WTC11 (cell line): Measurements from ENCODE around the gene DISC1. TPM values are rescaled to one million over a fixed set of nuclear protein-coding genes. Genes with fewer than 3 reads are reported as not detected.

Experiments
- ATAC-seq: fragments of 200-7000 bp; cut with Tn5 transposase; 2 replicates; pipeline ENCODE4 v1.10.0; 2021; ENCODE audit warnings: mild to moderate bottlenecking, moderate library complexity
- CTCF ChIA-PET: fragments of 300-600 bp; sonication (Branson Sonifier 250); formaldehyde crosslinking; loops from one replicate; lab custom pipeline; 2021; ENCODE audit warnings: antibody characterized with exemption; lab: Charles Lee
- POLR2A ChIA-PET: fragments of 350-600 bp; sonication (Branson Sonifier 250); formaldehyde crosslinking; loops from one replicate; lab custom pipeline; 2021; ENCODE audit warnings: antibody characterized with exemption; lab: Charles Lee
- DNase-seq: peaks from one replicate; pipeline ENCODE4 v3.0.0; 2021; ENCODE audit warnings: low spot score
- H3K27ac Mint-ChIP-seq: 2 replicates; pipeline ENCODE4 v1.8.0; 2021; ENCODE audit warnings: mixed read lengths
- H3K27me3 Mint-ChIP-seq: 2 replicates; pipeline ENCODE4 v1.8.0; 2021; ENCODE audit warnings: low read depth, mild to moderate bottlenecking, moderate library complexity, mixed read lengths
- H3K36me3 Mint-ChIP-seq: 2 replicates; pipeline ENCODE4 v1.8.0; 2021; ENCODE audit warnings: mixed read lengths
- H3K4me1 Mint-ChIP-seq: 2 replicates; pipeline ENCODE4 v1.8.0; 2022; ENCODE audit warnings: mixed read lengths
- H3K4me3 Mint-ChIP-seq: 2 replicates; pipeline ENCODE4 v1.8.0; 2021; ENCODE audit warnings: mild to moderate bottlenecking, moderate library complexity, mixed read lengths
- H3K9me3 Mint-ChIP-seq: 2 replicates; pipeline ENCODE4 v1.8.0; 2021; ENCODE audit warnings: mixed read lengths
- ELF4 ChIP-seq: sonication (generic); formaldehyde crosslinking; IDR thresholded peaks from 2 replicates; pipeline ENCODE4 v1.8.1; 2022; ENCODE audit warnings: low read depth, mild to moderate bottlenecking, moderate library complexity, missing genetic modification reagents
- ESRRA ChIP-seq: sonication (generic); formaldehyde crosslinking; IDR thresholded peaks from 2 replicates; pipeline ENCODE4 v1.8.1; 2022; ENCODE audit warnings: mild to moderate bottlenecking, missing genetic modification reagents, borderline replicate concordance
- KAT7 ChIP-seq: sonication (generic); formaldehyde crosslinking; IDR thresholded peaks from 2 replicates; pipeline ENCODE4 v1.8.1; 2023; ENCODE audit warnings: missing genetic modification reagents, mild to moderate bottlenecking, borderline replicate concordance
- SMAD3 ChIP-seq: sonication (generic); formaldehyde crosslinking; IDR thresholded peaks from 2 replicates; pipeline ENCODE4 v1.8.0; 2022; ENCODE audit warnings: missing genetic modification reagents, mild to moderate bottlenecking, borderline replicate concordance
- TEAD1 ChIP-seq: sonication (generic); formaldehyde crosslinking; IDR thresholded peaks from 2 replicates; pipeline ENCODE4 v1.8.0; 2022; ENCODE audit warnings: mild to moderate bottlenecking, missing genetic modification reagents
- TEAD4 ChIP-seq: sonication (generic); formaldehyde crosslinking; IDR thresholded peaks from 2 replicates; pipeline ENCODE4 v1.8.0; 2022; ENCODE audit warnings: mild to moderate bottlenecking, missing genetic modification reagents
- total RNA-seq: library from RNA; stranded (reverse); gene quantifications from 3 replicates; pipeline ENCODE4 v1.2.3, GENCODE V29; 2021
- TF ChIP-seq, protein P1 (sequence below): fragments of 250-450 bp; sonication (Bioruptor Pico); IDR thresholded peaks from 2 replicates; pipeline ENCODE4 v1.9.0; 2021; ENCODE audit warnings: mild to moderate bottlenecking, borderline replicate concordance
- TF ChIP-seq, protein P2 (sequence below): fragments of 250-450 bp; sonication (Bioruptor Pico); IDR thresholded peaks from 2 replicates; pipeline ENCODE4 v1.9.0; 2021; ENCODE audit warnings: moderate library complexity, mild to moderate bottlenecking, inconsistent platforms, borderline replicate concordance
- TF ChIP-seq, protein P3 (sequence below): sonication (generic); formaldehyde crosslinking; IDR thresholded peaks from 2 replicates; pipeline ENCODE4 v1.8.1; 2023; ENCODE audit warnings: mild to moderate bottlenecking, missing genetic modification reagents, borderline replicate concordance
- TF ChIP-seq, protein P4 (sequence below): sonication (generic); formaldehyde crosslinking; IDR thresholded peaks from 2 replicates; pipeline ENCODE4 v1.8.1; 2023; ENCODE audit warnings: mild to moderate bottlenecking, moderate library complexity, missing genetic modification reagents
- TF ChIP-seq, protein P5 (sequence below): sonication (generic); formaldehyde crosslinking; IDR thresholded peaks from 2 replicates; pipeline ENCODE4 v1.8.0; 2022; ENCODE audit warnings: mild to moderate bottlenecking, missing genetic modification reagents
- TF ChIP-seq, protein P6 (sequence below): fragments of 250-450 bp; sonication (Bioruptor Pico); IDR thresholded peaks from 2 replicates; pipeline ENCODE4 v2.1.2; 2022; ENCODE audit warnings: mild to moderate bottlenecking, moderate library complexity

The DISC1 gene
- total RNA-seq, 1 experiment from 2014 or later = 5.5 TPM

DNA sequence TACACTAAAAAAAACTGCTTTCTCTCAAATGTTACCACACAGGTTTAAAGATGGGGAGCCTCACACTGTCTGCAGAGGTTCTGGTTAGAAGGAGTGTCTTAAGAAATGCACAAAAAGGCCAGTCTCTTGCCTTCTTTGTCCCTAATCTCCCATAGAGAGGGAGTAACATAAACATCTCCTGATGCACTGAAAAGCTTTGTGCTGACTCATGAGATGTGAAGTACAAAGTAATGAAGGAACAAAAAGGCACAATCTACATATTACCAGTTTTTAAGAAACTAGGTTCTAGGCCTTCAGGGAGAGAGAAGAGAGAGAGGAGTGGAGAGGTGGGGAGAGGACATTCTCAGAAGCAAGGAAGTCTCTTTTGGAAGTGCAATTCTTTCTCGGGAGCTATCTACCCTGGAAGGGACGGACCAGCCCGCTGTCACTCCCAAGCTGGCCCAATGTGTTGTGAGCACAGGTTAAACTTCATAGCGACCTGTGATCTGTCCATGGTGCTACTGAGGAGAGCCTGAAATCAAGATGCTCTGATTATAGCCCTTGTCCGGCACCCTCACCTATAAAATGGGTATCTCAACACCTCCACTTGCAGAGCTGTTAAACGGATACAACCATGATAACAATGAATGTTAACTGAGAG is 458.1 kb downstream of the DISC1 start (continued):
- TF ChIP-seq, protein P1, sequence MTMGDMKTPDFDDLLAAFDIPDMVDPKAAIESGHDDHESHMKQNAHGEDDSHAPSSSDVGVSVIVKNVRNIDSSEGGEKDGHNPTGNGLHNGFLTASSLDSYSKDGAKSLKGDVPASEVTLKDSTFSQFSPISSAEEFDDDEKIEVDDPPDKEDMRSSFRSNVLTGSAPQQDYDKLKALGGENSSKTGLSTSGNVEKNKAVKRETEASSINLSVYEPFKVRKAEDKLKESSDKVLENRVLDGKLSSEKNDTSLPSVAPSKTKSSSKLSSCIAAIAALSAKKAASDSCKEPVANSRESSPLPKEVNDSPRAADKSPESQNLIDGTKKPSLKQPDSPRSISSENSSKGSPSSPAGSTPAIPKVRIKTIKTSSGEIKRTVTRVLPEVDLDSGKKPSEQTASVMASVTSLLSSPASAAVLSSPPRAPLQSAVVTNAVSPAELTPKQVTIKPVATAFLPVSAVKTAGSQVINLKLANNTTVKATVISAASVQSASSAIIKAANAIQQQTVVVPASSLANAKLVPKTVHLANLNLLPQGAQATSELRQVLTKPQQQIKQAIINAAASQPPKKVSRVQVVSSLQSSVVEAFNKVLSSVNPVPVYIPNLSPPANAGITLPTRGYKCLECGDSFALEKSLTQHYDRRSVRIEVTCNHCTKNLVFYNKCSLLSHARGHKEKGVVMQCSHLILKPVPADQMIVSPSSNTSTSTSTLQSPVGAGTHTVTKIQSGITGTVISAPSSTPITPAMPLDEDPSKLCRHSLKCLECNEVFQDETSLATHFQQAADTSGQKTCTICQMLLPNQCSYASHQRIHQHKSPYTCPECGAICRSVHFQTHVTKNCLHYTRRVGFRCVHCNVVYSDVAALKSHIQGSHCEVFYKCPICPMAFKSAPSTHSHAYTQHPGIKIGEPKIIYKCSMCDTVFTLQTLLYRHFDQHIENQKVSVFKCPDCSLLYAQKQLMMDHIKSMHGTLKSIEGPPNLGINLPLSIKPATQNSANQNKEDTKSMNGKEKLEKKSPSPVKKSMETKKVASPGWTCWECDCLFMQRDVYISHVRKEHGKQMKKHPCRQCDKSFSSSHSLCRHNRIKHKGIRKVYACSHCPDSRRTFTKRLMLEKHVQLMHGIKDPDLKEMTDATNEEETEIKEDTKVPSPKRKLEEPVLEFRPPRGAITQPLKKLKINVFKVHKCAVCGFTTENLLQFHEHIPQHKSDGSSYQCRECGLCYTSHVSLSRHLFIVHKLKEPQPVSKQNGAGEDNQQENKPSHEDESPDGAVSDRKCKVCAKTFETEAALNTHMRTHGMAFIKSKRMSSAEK = 0 out of 2 replicates have a peak, but pooled peaks have one; percentile 28
- TF ChIP-seq ELF4 (CRISPR knock-in tag) (no peak), KAT7 (CRISPR knock-in tag) (no peak), ESRRA (CRISPR knock-in tag) (peak; percentile 63; the same call in 1 of the 2 replicates), TEAD1 (CRISPR knock-in tag) (peak; percentile 62; the same call in 1 of the 2 replicates), TEAD4 (CRISPR knock-in tag) (no peak), SMAD3 (CRISPR knock-in tag) (peak; percentile 53; the same call in 1 of the 2 replicates)
- TF ChIP-seq, protein P2, sequence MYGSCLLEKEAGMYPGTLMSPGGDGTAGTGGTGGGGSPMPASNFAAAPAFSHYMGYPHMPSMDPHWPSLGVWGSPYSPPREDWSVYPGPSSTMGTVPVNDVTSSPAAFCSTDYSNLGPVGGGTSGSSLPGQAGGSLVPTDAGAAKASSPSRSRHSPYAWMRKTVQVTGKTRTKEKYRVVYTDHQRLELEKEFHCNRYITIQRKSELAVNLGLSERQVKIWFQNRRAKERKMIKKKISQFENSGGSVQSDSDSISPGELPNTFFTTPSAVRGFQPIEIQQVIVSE (CRISPR knock-in tag) = no peak
- TF ChIP-seq, protein P3, sequence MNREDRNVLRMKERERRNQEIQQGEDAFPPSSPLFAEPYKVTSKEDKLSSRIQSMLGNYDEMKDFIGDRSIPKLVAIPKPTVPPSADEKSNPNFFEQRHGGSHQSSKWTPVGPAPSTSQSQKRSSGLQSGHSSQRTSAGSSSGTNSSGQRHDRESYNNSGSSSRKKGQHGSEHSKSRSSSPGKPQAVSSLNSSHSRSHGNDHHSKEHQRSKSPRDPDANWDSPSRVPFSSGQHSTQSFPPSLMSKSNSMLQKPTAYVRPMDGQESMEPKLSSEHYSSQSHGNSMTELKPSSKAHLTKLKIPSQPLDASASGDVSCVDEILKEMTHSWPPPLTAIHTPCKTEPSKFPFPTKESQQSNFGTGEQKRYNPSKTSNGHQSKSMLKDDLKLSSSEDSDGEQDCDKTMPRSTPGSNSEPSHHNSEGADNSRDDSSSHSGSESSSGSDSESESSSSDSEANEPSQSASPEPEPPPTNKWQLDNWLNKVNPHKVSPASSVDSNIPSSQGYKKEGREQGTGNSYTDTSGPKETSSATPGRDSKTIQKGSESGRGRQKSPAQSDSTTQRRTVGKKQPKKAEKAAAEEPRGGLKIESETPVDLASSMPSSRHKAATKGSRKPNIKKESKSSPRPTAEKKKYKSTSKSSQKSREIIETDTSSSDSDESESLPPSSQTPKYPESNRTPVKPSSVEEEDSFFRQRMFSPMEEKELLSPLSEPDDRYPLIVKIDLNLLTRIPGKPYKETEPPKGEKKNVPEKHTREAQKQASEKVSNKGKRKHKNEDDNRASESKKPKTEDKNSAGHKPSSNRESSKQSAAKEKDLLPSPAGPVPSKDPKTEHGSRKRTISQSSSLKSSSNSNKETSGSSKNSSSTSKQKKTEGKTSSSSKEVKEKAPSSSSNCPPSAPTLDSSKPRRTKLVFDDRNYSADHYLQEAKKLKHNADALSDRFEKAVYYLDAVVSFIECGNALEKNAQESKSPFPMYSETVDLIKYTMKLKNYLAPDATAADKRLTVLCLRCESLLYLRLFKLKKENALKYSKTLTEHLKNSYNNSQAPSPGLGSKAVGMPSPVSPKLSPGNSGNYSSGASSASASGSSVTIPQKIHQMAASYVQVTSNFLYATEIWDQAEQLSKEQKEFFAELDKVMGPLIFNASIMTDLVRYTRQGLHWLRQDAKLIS (CRISPR knock-in tag) = no peak
- TF ChIP-seq, protein P4, sequence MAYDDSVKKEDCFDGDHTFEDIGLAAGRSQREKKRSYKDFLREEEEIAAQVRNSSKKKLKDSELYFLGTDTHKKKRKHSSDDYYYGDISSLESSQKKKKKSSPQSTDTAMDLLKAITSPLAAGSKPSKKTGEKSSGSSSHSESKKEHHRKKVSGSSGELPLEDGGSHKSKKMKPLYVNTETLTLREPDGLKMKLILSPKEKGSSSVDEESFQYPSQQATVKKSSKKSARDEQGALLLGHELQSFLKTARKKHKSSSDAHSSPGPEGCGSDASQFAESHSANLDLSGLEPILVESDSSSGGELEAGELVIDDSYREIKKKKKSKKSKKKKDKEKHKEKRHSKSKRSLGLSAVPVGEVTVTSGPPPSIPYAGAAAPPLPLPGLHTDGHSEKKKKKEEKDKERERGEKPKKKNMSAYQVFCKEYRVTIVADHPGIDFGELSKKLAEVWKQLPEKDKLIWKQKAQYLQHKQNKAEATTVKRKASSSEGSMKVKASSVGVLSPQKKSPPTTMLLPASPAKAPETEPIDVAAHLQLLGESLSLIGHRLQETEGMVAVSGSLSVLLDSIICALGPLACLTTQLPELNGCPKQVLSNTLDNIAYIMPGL (CRISPR knock-in tag) = no peak

DNA sequence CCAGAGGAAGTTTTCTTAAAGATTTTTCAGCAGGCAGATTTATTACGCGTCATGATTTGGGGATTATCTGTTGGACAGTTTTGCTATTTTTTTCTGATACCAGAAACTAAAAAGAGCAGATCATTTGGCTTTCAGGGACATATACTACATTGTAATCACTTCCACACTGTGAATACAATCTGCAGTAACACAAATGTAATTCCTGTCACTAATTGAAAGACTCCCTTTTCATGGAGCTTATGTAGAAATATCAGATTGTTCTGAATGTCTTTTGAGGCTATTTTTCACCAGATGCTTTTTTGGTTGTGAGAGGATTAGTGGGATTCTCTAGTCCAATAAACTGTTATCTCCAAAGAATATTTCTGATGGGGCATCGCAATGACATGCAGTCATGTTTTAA is 464.2 kb downstream of the DISC1 start:
- Mint-ChIP-seq H3K27me3 (peaks cover 6% of the 10 kb centered on the region), H3K4me1 (no peaks in the 10 kb centered on the region), H3K27ac (no peak overlapping the region), H3K36me3 (no peaks in the 10 kb centered on the region), H3K4me3 (no peak overlapping the region), H3K9me3 (no peaks in the 10 kb centered on the region)
- no peak for DNase-seq
- POLR2A ChIA-PET = no interaction called here
- no peak for ATAC-seq
- TF ChIP-seq, protein P5, sequence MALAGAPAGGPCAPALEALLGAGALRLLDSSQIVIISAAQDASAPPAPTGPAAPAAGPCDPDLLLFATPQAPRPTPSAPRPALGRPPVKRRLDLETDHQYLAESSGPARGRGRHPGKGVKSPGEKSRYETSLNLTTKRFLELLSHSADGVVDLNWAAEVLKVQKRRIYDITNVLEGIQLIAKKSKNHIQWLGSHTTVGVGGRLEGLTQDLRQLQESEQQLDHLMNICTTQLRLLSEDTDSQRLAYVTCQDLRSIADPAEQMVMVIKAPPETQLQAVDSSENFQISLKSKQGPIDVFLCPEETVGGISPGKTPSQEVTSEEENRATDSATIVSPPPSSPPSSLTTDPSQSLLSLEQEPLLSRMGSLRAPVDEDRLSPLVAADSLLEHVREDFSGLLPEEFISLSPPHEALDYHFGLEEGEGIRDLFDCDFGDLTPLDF (CRISPR knock-in tag) = no peak
- TF ChIP-seq, protein P6, sequence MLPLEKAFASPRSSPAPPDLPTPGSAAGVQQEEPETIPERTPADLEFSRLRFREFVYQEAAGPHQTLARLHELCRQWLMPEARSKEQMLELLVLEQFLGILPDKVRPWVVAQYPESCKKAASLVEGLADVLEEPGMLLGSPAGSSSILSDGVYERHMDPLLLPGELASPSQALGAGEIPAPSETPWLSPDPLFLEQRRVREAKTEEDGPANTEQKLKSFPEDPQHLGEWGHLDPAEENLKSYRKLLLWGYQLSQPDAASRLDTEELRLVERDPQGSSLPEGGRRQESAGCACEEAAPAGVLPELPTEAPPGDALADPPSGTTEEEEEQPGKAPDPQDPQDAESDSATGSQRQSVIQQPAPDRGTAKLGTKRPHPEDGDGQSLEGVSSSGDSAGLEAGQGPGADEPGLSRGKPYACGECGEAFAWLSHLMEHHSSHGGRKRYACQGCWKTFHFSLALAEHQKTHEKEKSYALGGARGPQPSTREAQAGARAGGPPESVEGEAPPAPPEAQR (CRISPR knock-in tag) = no peak
- CTCF ChIA-PET = no interaction called here

Other genes starting within 250 kb of the DISC1 start
- gene EGLN1, start 204.5 kb upstream of the DISC1 start, total RNA-seq = 13.7 to 17.7 TPM (median 15.3 TPM) in 3 replicates
- gene TSNAX, start 98.1 kb upstream of the DISC1 start, total RNA-seq = 36.8 to 38.0 TPM (median 36.8 TPM) in 3 replicates